ENCODE measurements around the gene UAP1. TPM values are rescaled to one million over a fixed set of nuclear protein-coding genes. Genes with fewer than 3 reads are reported as not detected.

Gene UAP1
- total RNA-seq, 1 experiment from 2014 or later = 39.8 TPM

- intact Hi-C loops (cut with micrococcal nuclease; ENCODE audit: unreplicated experiment) = no loop called here
- DNase-seq = no peak
- Histone ChIP-seq H3F3A (ENCODE audit: insufficient read depth, low read depth) (no peaks in the 10 kb centered on the region), H4K20me1 (ENCODE audit: insufficient read depth) (no peaks in the 10 kb centered on the region; the same call in 1 of the 2 replicates), H3K27ac (no peak overlapping the region), H3K4me1 (replicated peaks; ENCODE audit: insufficient read depth) (no peaks in the 10 kb centered on the region), H3K27me3 (ENCODE audit: insufficient read depth, low read depth) (no peaks in the 10 kb centered on the region), H3K4me3 (no peak overlapping the region), H3K4me2 (no peak overlapping the region), H3K79me2 (ENCODE audit: low read depth) (no peaks in the 10 kb centered on the region), H3K9me2 (ENCODE audit: insufficient read depth) (no peaks in the 10 kb centered on the region), H3K9me3 (ENCODE audit: insufficient read depth, low read depth) (no peaks in the 10 kb centered on the region), H3K36me3 (ENCODE audit: low read depth) (peaks cover 9% of the 10 kb centered on the region; the same call in 1 of the 2 replicates), H2AFZ (no peak overlapping the region)
- BruUV-seq (replicated peaks) = no TSS peak
- CTCF ChIA-PET = no interaction called here
- POLR2A ChIA-PET (ENCODE audit: unreplicated experiment) = no interaction called here
- no peak for TF ChIP-seq EZH2 (IDR thresholded peaks at IDR 0.05; ENCODE audit: low read depth)
- no peak for TF ChIP-seq CTCF (conservative IDR thresholded peaks at IDR 0.05)
Measured at GRCh38 chr1:162530988-162531319, 30.6 kb upstream of the UAP1 start.

GRCh38 chr1:162535501-162535900, 26.0 kb upstream of the UAP1 start:
- DNase-seq = no peak
- H3F3A ChIP-seq (ENCODE audit: insufficient read depth, low read depth) = peaks cover 17% of the 10 kb centered on the region
- no peaks in the 10 kb centered on the region; the same call in 1 of the 2 replicates for H3K9me3 ChIP-seq (ENCODE audit: insufficient read depth, low read depth)
- TF ChIP-seq EZH2 (IDR thresholded peaks at IDR 0.05; ENCODE audit: low read depth) (no peak), CTCF (conservative IDR thresholded peaks at IDR 0.05) (no peak)
- no peak overlapping the region for H3K4me2 ChIP-seq
- no peaks in the 10 kb centered on the region for H3K9me2 ChIP-seq (ENCODE audit: insufficient read depth)
- H3K36me3 ChIP-seq (ENCODE audit: low read depth) = no peaks in the 10 kb centered on the region
- H3K27me3 ChIP-seq (ENCODE audit: insufficient read depth, low read depth) = no peaks in the 10 kb centered on the region
- H3K4me3 ChIP-seq = no peak overlapping the region
- peaks cover 22% of the 10 kb centered on the region for H3K4me1 ChIP-seq (replicated peaks; ENCODE audit: insufficient read depth)
- H3K79me2 ChIP-seq (ENCODE audit: low read depth) = no peaks in the 10 kb centered on the region
- H4K20me1 ChIP-seq (ENCODE audit: insufficient read depth) = no peaks in the 10 kb centered on the region
- intact Hi-C loops (cut with micrococcal nuclease; ENCODE audit: unreplicated experiment) = no loop called here
- no TSS peak for BruUV-seq (replicated peaks)
- no peak overlapping the region for H2AFZ ChIP-seq
- no peak overlapping the region for H3K27ac ChIP-seq
- CTCF ChIA-PET = no interaction called here
- POLR2A ChIA-PET (ENCODE audit: unreplicated experiment) = interaction anchor here (0.6 kb wide), 1 partner anchor 744 kb away, joined by 4 read pairs; no protein-coding TSS in a partner anchor

GRCh38 chr1:162536511-162536910, 25.0 kb upstream of the UAP1 start:
- no peak for TF ChIP-seq EZH2 (IDR thresholded peaks at IDR 0.05; ENCODE audit: low read depth)
- TF ChIP-seq CTCF (conservative IDR thresholded peaks at IDR 0.05) = no peak
- Histone ChIP-seq H3K4me3 (no peak overlapping the region), H3K9me2 (ENCODE audit: insufficient read depth) (no peaks in the 10 kb centered on the region), H3K27ac (no peak overlapping the region), H3K27me3 (ENCODE audit: insufficient read depth, low read depth) (no peaks in the 10 kb centered on the region), H3F3A (ENCODE audit: insufficient read depth, low read depth) (peaks cover 20% of the 10 kb centered on the region), H3K9me3 (ENCODE audit: insufficient read depth, low read depth) (no peaks in the 10 kb centered on the region; the same call in 1 of the 2 replicates), H3K36me3 (ENCODE audit: low read depth) (no peaks in the 10 kb centered on the region), H3K4me1 (replicated peaks; ENCODE audit: insufficient read depth) (peaks cover 22% of the 10 kb centered on the region), H2AFZ (no peak overlapping the region), H3K4me2 (no peak overlapping the region), H3K79me2 (ENCODE audit: low read depth) (no peaks in the 10 kb centered on the region), H4K20me1 (ENCODE audit: insufficient read depth) (no peaks in the 10 kb centered on the region)
- POLR2A ChIA-PET (ENCODE audit: unreplicated experiment) = no interaction called here
- intact Hi-C loops (cut with micrococcal nuclease; ENCODE audit: unreplicated experiment) = no loop called here
- no peak for DNase-seq
- CTCF ChIA-PET = no interaction called here
- BruUV-seq (replicated peaks) = no TSS peak

Data from PC-9 (cell line).